GM18498 (cell line): ENCODE results near the gene IGFBP7.
A peak's percentile ranks its signal among the peaks of the same experiment; 100 is the strongest.

Source experiments
- ATAC-seq: cut with Tn5 transposase; IDR thresholded peaks from one replicate; pipeline ENCODE4 v1.9.1; 2021; ENCODE audit warnings: mild to moderate bottlenecking, moderate library complexity; ENCODE audit not compliant: unreplicated experiment

IGFBP7 gene

GRCh38 chr4:57109847-57110639, at the start of gene IGFBP7:
IGFBP7 (minus strand) TSS chr4:57110385; CDS start chr4:57110351, 34 bp downstream.
- peak; percentile 53 for ATAC-seq

GRCh38 chr4:57159866-57160265, 49.7 kb upstream of the IGFBP7 start:
- no peak for ATAC-seq

GRCh38 chr4:57158762-57159161, 48.6 kb upstream of the IGFBP7 start:
- ATAC-seq, result no peak

GRCh38 chr4:57158221-57158620, 48.0 kb upstream of the IGFBP7 start:
- no peak for ATAC-seq

GRCh38 chr4:57157596-57158137, 47.5 kb upstream of the IGFBP7 start:
- ATAC-seq, result no peak

- no peak for ATAC-seq
These were observed 46.2 kb upstream of the IGFBP7 start for GRCh38 chr4:57156242-57156990.

GRCh38 chr4:57154926-57155325, 44.7 kb upstream of the IGFBP7 start:
- no peak for ATAC-seq

- ATAC-seq, result no peak
These were observed 44.0 kb upstream of the IGFBP7 start for GRCh38 chr4:57154191-57154590.

GRCh38 chr4:57153207-57153606, 43.0 kb upstream of the IGFBP7 start:
- ATAC-seq, result no peak

GRCh38 chr4:57151481-57151880, 41.3 kb upstream of the IGFBP7 start:
- ATAC-seq, result no peak

- no peak for ATAC-seq
These were observed 39.6 kb upstream of the IGFBP7 start for GRCh38 chr4:57149833-57150232.

GRCh38 chr4:57148831-57149505, 38.8 kb upstream of the IGFBP7 start:
- no peak for ATAC-seq

- ATAC-seq, result no peak
These were observed 38.0 kb upstream of the IGFBP7 start for GRCh38 chr4:57148177-57148576.

- no peak for ATAC-seq
These were observed 37.3 kb upstream of the IGFBP7 start for GRCh38 chr4:57147335-57148060.

GRCh38 chr4:57146444-57146843, 36.3 kb upstream of the IGFBP7 start:
- no peak for ATAC-seq

GRCh38 chr4:57144466-57144865, 34.3 kb upstream of the IGFBP7 start:
- ATAC-seq, result no peak

- no peak for ATAC-seq
These were observed 29.6 kb upstream of the IGFBP7 start for GRCh38 chr4:57139783-57140182.

- ATAC-seq, result no peak
These were observed 27.1 kb upstream of the IGFBP7 start for GRCh38 chr4:57137261-57137660.

GRCh38 chr4:57136281-57136680, 26.1 kb upstream of the IGFBP7 start:
- ATAC-seq, result no peak

GRCh38 chr4:57132743-57133137, 22.6 kb upstream of the IGFBP7 start:
- ATAC-seq, result no peak
